Stimulated activated CD4-positive, alpha-beta T cell treated with anti-CD3 and anti-CD28 coated beads, Interleukin-2, amount 100 ng/mL, for 24 hours (primary cell): ENCODE measurements around the gene SNAPC2.
"Not testable (repeated sequence)": the region's sequence is repeated elsewhere in the genome, so short reads cannot be mapped to it uniquely, and the experiment has no call there.

Experiments used
- DNase-seq, 2 donors: peaks; one replicate each; pipeline ENCODE4 v3.0.0-alpha.2; 2020

SNAPC2 gene

DNA sequence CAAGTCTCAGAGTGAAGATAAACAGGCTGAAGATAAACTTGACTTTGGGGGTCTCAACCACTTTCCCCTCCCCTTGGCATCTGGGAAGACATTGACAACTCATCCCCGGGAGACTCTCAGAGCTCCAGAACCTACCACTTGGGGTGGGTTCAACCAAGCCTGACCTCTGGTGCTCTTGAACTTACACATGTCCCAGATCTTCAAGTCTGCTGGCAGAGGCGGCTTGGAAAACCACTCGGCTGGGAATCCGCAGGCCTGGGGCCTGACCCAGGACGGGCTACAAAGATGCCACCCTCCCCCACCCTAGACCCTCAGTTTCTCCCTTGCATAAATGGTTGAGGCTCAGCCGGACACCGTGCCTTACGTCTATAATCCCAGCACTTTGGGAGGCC, 31.3 kb upstream of the SNAPC2 start:
- no peak for DNase-seq

DNA sequence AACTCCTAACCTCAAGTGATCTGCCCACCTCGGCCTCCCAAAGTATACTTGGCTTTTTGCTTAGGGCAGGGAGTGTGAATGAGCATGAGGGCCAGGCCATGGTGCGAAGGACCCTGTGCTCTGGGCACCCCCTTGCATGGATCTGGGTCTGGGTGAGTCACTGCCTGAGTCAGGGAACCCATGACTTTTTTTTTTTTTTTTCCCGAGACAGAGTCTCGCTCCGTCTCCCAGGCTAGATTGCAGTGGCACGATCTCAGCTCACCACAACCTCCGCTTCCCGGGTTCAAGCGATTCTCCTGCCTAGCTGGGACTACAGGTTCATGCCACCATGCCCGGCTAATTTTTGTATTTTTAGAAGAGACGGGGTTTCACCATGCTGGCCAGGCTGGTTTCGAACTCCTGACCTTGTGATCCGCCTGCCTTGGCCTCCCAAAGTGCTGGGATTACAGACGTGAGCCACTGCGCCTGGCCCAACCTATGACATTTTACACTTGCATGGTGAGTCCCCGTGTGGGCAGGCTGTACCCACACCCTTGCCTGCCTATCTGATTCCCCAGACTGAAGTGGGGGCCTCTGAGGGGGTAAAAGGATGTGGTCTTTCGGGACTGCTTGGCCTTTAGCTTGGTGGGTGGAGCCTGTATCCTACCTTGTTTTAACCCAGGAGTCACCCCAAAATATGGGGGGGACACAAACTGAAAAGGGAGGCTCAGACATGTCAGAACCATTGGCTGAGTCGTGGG, 26.6 kb upstream of the SNAPC2 start:
- not testable (repeated sequence) for DNase-seq

DNA sequence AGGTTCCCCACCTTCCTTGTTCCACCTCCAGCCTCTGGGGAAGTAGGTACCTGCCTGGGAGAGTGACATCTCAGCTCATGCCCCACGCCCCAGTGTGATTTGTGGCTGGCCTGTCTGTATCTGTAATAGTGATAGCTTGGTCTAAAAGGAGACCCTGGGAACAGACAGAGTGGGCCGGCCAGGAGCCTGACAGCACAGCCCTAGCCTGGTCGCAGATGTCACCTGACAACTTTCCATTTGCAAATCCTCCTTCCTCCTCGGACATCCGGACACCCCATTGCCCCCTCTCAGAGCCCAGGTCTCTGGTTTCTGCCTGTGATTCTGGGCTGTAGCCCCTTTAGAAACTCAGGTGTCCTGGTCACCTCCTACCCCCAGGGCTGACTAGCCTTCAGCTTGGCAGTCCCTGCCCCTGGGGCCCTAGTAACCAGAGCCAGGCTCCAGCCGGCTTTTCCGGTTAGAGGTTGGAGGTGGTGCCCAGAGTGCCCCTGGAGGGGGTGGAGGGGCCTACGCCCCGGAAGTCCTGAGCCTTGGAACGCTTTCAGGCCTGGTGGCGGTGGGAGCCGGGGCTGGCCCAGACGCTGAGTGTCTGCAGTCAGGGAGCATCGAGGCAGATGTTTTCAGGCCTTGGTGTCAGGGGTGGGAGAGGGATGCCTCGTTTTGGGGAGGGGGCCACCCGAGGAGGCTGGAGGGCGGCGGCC, 25.4 kb upstream of the SNAPC2 start:
- DNase-seq, result no peak

DNA sequence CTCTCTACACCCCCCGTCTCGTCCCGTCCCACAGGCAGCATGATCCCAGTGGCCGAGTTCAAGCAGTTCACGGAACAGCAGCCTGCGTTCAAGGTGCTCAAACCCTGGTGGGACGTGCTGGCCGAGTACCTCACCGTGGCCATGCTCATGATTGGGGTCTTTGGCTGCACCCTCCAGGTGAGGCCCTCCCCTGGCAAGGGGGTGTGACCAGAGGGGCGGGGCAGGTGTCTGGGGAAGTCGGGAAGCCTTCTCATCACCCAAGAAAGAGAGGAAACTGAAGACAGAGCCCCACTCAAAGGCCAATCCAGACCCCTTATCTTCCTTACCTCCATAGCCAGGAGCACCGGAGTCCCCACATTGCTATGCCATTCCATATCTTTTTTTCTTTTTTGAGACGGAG, 24.6 kb upstream of the SNAPC2 start:
- DNase-seq, result no peak

DNA sequence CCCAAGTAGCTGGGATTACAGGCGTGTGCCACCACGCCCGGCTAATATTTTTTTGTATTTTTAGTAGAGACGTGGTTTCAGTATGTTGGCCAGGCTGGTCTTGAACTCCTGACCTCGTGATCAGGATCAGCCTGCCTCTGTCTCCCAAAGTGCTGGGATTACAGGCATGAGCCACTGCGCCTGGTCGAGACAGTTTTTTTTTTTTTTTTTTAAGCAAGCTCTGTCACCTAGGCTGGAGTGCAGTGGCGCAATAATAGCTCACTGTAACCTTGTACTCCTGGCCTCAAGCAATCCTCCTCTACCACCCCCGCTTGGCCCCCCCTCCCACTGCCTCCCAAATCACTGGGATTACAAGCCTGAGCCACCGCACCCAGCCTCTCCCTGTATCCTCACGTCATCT, 22.8 kb upstream of the SNAPC2 start:
- DNase-seq, result no peak

DNA sequence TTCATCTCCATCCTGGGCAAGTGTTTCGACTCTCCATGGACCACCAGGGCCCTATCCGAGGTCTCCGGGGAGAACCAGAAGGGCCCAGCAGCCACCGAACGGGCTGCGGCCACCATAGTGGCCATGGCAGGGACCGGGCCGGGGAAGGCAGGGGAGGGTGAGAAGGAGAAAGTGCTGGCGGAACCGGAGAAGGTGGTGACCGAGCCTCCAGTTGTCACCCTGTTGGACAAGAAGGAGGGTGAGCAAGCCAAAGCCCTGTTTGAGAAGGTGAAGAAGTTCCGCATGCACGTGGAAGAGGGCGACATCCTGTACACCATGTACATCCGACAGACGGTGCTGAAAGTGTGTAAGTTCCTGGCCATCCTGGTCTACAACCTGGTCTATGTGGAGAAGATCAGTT, 21.2 kb upstream of the SNAPC2 start:
- DNase-seq, result no peak

GRCh38 chr19:7899751-7900378, 20.3 kb upstream of the SNAPC2 start:
- DNase-seq, result no peak

DNA sequence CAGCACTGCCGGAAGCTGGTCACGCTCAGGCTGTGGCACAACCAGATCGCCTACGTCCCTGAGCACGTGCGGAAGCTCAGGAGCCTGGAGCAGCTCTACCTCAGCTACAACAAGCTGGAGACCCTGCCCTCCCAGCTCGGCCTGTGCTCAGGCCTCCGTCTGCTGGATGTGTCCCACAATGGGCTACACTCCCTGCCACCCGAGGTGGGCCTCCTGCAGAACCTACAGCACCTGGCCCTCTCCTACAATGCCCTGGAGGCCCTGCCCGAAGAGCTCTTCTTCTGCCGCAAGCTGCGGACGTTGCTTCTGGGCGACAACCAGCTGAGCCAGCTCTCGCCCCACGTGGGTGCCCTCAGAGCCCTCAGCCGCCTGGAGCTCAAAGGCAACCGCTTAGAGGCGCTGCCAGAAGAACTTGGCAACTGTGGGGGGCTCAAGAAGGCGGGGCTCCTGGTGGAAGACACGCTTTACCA, 19.7 kb upstream of the SNAPC2 start:
- DNase-seq, result no peak

DNA sequence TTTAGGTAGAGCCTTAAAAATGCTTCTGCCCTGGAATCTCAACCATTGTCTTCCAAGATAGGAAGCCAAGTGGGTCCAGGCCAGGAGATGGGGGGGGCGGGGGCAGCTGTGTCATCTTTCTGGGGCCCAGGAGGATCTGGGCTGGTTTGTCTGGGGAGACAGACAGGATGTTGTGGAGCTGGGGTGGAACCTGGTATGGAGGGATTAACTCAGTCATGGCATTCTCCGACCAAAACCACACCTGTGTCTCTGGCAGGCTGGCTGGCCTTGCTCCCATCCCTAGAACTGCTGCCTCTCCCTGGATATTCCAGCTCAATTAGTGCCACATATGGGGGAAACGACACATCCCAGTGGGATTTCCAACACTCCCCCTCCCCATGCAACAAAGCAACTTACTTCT, 19.2 kb upstream of the SNAPC2 start:
- no peak for DNase-seq

- no peak for DNase-seq
Observed at GRCh38 chr19:7901337-7901736, 18.8 kb upstream of the SNAPC2 start.

DNA sequence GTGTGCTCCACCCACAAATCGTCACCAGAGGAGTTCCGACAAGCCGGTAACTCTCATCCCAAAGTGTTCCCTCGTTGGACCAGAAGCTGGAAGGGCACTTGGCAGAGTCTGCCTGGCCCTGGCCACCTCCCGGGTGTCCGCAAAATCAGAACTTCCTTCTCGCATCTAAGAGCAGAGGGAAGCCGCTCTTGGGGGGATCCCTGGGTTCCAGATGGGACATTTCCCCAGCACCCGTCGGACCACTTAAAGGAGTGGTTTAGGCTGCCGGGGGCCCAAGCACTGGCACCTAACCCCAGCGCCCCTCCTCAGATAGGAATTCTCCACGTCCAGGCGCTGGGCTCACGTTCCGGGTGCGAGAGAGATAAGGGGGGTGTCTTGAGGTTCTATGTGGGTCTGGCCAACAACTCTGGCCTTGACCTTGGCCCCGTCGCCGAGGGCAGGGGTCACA, 17.3 kb upstream of the SNAPC2 start:
- no peak for DNase-seq

- DNase-seq, result peak; percentile 100
Observed at GRCh38 chr19:7903244-7904073, 16.7 kb upstream of the SNAPC2 start, which contains the start of gene MAP2K7. MAP2K7 (plus strand) TSS chr19:7903877; CDS start chr19:7903945, 68 bp downstream.

GRCh38 chr19:7904074-7905020, 15.8 kb upstream of the SNAPC2 start:
- no peak for DNase-seq

DNA sequence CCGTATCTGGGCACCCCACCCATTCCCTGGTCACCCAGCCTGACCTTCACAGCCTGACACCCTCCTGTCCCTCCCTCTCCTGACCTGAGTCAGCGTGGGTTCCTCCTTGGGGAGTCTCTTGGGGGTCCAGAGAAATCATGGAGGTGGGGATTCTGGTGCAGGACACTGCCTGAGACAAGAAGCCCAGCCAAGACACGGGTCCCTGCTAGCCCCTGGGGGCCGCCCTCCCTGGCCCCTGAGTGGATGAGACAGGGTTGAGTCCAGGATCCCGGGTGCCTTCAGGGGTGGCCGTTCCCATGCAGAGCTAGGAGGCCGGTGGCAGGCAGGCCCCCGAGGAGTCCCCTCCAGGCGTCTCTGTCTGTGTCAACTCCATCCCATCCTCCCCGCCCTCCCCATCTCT, 14.9 kb upstream of the SNAPC2 start:
- DNase-seq, result no peak

DNA sequence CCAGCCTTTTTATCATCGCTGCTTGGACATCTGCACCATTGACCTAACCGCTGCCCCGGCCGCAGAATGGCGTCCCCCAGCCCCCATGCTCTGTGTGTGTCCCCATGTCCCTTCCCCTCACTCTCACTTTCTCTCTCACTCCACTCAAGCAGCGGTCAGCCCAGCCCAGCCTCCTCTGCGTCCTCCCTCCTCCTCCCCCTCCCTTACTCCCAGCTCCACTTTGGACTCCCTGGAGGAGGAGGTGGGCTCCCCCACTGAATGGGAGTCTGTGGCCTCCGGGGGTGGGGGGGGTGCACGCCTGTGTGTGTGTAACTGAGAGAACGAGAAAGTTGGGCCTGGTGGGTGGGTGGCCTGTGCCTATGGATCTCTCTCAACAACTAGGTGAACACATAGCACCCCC, 14.3 kb upstream of the SNAPC2 start:
- DNase-seq, result no peak

DNA sequence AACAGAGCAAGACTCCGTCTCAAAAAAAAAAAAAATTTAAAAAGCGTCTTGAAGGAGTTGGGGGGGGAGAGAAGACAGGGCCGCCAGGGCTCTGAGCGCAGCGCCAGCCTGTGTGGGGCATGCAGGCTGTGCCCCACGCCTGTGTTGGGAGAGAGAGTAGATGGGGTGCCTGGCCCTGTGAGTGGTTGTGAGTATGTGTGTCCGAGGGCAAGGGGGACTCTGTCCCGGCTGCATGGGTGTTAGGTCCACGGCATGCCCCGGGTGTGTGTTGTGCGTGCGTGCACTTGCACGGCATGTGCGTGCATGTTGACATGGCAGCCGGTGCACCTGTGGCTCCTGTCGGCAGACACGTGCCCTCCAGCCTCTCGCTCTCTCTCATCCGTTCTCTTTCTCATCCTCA, 13.0 kb upstream of the SNAPC2 start:
- DNase-seq, result no peak

DNA sequence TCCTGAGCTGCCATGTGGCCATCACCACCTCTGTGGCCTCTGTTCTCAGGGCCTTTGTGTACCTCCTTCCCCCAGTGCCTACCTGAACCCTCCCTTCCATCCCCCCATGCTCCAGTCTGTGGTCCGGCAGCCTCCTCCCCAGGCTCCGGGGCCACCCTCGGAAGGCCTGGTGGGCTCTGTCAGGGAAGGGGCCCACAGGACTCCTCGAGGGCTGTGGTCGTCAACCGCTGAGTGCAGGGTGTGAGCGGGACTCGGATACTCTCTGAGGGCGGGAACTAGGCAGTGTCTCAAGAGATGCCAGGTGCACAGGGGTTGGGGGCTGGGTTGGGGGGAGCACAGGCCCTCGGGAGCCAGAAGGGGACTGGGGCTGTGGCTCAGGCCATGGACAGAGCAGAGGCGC, 12.6 kb upstream of the SNAPC2 start:
- DNase-seq, result no peak

DNA sequence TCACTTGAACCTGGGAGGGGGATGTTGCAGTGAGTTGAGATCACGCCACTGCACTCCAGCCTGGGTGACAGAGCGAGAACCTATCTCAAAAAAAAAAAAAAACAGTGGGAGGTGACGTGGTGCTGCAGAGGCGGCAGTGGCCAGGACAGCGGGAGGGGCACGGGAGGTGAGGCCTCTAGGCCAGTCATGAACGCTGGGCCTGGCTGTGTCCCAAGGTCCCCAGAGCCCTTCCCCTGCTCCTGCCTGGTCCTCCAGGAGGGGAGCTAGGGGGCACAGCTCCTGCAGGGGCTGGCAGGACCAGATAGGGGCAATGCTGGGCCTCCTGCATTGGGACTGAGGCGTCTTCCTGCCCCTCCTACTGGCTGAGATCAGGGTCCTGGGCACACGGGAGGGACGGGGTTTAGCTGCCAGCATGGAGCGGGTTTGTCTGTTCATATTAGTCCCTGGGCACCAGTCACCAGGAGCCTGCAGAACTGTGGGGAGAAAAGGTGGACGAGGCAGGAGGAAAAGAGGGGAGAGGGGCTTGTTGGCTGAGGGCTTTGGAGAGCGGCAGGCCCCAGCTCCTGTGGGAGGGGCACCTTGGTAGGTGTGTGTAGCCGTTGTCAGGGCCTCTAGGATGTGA, 11.9 kb upstream of the SNAPC2 start:
- no peak for DNase-seq

DNA sequence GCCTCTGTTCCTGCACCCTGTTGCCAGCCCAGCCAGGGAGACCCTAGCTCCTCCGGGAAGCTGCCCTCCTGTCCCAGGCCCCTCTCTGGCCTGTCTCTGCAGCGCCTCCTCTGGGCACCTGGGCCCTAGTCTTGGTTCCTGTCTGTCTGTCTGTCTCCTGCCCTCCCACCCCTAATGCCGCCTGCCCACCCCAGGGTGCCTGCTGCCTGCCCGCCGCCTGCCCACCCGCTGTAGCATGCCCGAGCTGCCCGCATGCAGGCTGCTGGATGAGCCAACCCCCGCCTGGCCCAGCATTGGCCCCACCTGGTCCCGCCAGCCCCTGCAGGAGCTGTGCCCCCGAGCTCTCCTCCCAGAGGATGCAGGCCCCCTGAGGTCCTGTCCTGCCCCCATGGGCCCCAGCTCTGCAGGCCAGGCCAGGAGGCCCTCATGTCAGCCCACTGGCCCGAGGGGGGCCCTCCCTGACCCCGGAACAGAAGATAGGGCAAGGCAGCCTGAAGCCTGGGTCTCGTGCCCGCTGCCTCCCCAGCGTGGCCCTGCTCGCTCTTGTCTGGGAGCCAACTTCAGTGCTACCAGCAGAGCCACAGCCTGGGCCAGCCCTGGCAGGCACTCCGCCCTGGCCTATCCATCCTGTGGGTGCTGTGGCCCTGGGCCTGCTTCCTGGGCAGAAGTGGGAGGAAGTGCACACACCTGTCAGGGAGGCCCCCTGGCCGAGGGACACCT, 11.2 kb upstream of the SNAPC2 start:
- no peak for DNase-seq

GRCh38 chr19:7909471-7910067, 10.6 kb upstream of the SNAPC2 start:
- no peak for DNase-seq
